DOHH2 (cell line): Measurements from ENCODE around the gene AIG1.

Experiments
- H3F3A ChIP-seq: fragments of 200-600 bp; sonication (generic), shearing (Covaris generic); 2 replicates; pipeline ENCODE4 v1.6.0; 2016; ENCODE audit warnings: antibody characterized with exemption, mild to moderate bottlenecking; ENCODE audit not compliant: control insufficient read depth, insufficient read depth
- H3K27ac ChIP-seq: fragments of 200-600 bp; sonication (generic); 2 replicates; pipeline ENCODE4 v1.5.1; 2014; ENCODE audit warnings: low read depth, mild to moderate bottlenecking, low read length, moderate library complexity
- H3K27me3 ChIP-seq: fragments of 200-600 bp; sonication (generic); 2 replicates; pipeline ENCODE4 v1.6.1; 2014; ENCODE audit warnings: mild to moderate bottlenecking, low read length, mixed read lengths; ENCODE audit not compliant: control insufficient read depth
- H3K36me3 ChIP-seq: fragments of 200-600 bp; sonication (generic); 2 replicates; pipeline ENCODE4 v1.6.1; 2014; ENCODE audit warnings: mild to moderate bottlenecking, low read length, moderate library complexity, mixed read lengths; ENCODE audit not compliant: control insufficient read depth
- H3K4me1 ChIP-seq: fragments of 200-600 bp; sonication (generic); 2 replicates; pipeline ENCODE4 v1.6.1; 2014; ENCODE audit warnings: mild to moderate bottlenecking, low read length, mixed read lengths; ENCODE audit not compliant: control insufficient read depth
- H3K4me2 ChIP-seq: fragments of 200-600 bp; sonication (generic); 2 replicates; pipeline ENCODE4 v1.6.0; 2014; ENCODE audit warnings: mild to moderate bottlenecking, low read length, moderate library complexity
- H3K4me3 ChIP-seq: fragments of 200-600 bp; sonication (generic); 2 replicates; pipeline ENCODE4 v1.5.1; 2014; ENCODE audit warnings: mild to moderate bottlenecking, low read length, mixed read lengths
- H3K79me2 ChIP-seq: fragments of 200-600 bp; sonication (generic); 2 replicates; pipeline ENCODE4 v1.6.1; 2014; ENCODE audit warnings: mild to moderate bottlenecking, low read length, mixed read lengths; ENCODE audit not compliant: control insufficient read depth
- H3K9me2 ChIP-seq: fragments of 200-600 bp; sonication (generic); replicated peaks from 2 replicates; pipeline ENCODE4 v1.6.1; 2014; ENCODE audit warnings: mild to moderate bottlenecking, low read length, mixed read lengths; ENCODE audit not compliant: control insufficient read depth
- H3K9me3 ChIP-seq: fragments of 200-600 bp; sonication (generic); 2 replicates; pipeline ENCODE4 v1.6.1; 2014; ENCODE audit warnings: antibody characterized with exemption, low read length, mixed read lengths; ENCODE audit not compliant: control insufficient read depth, insufficient read depth
- H4K20me1 ChIP-seq: fragments of 200-600 bp; sonication (generic); 2 replicates; pipeline ENCODE4 v1.6.0; 2014; ENCODE audit warnings: low read depth, mild to moderate bottlenecking, antibody characterized with exemption, low read length, moderate library complexity; ENCODE audit not compliant: control insufficient read depth, insufficient read depth
- CTCF ChIP-seq: fragments of 200-600 bp; sonication (generic); IDR thresholded peaks from one replicate; pipeline ENCODE4 v1.5.1; 2014; ENCODE audit warnings: antibody characterized with exemption, mild to moderate bottlenecking, low read depth, low read length; ENCODE audit not compliant: poor library complexity, severe bottlenecking
- EZH2phosphoT487 ChIP-seq: fragments of 200-600 bp; sonication (generic); IDR thresholded peaks from 2 replicates; pipeline ENCODE4 v1.6.1; 2017; ENCODE audit warnings: borderline replicate concordance, mild to moderate bottlenecking, antibody characterized with exemption, low read length, moderate library complexity, mixed read lengths

Gene AIG1

DNA sequence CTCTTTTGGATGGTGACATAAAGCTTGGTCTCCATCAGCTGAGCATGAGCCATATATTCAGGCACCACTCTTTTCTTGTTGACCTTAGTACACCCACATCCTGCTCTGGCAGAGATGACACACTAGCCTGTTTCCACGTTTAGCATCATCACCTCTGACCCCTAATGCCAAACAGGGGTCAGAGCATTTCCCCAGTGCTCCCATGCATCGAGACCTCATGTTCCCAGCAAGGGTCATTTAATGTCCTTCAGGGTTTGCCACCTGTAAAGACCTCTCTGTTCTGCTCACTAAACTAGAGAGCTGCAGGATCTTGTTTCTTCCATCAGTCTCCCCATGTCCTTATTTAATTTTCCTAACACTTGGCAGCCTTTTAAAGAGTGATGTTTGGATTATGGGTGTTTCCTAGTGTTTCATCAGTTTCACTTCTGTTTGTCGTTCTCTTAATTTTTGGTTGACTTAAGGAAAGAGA lies 97.5 kb downstream of the AIG1 start:
- Histone ChIP-seq H3K4me1 (no peaks in the 10 kb centered on the region), H3K4me3 (no peak overlapping the region), H4K20me1 (no peaks in the 10 kb centered on the region), H3K27me3 (no peaks in the 10 kb centered on the region), H3K27ac (no peak overlapping the region), H3K9me3 (no peaks in the 10 kb centered on the region), H3K36me3 (no peaks in the 10 kb centered on the region), H3K4me2 (no peak overlapping the region), H3K9me2 (no peaks in the 10 kb centered on the region), H3K79me2 (no peaks in the 10 kb centered on the region), H3F3A (no peaks in the 10 kb centered on the region)
- TF ChIP-seq CTCF, result no peak
- no peak for TF ChIP-seq EZH2phosphoT487

DNA sequence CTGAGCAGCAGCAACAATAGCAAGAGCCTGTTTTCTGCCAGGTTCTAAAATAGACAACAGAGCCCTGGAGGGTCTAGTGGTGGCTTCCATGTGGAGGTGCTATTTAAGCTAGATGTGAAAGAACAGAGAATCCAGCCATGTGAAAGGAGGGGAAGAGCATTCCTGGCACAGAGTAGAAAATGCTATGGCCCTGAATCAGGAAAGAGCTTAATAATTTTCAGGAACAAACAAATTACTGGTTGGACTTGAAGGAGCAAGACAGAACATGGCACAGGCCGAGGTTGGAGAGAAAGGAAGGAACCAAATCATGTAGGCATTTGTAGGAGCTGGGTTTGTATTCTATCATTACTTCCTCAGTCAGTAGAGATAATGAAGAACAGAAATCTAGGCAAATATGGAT lies 98.3 kb downstream of the AIG1 start:
- no peak overlapping the region for H3K4me2 ChIP-seq
- H3K9me3 ChIP-seq, result no peaks in the 10 kb centered on the region
- no peaks in the 10 kb centered on the region for H3K4me1 ChIP-seq
- H3K79me2 ChIP-seq, result no peaks in the 10 kb centered on the region
- no peaks in the 10 kb centered on the region for H3K27me3 ChIP-seq
- H3K9me2 ChIP-seq, result no peaks in the 10 kb centered on the region
- H4K20me1 ChIP-seq, result no peaks in the 10 kb centered on the region
- no peak overlapping the region for H3K4me3 ChIP-seq
- no peaks in the 10 kb centered on the region for H3F3A ChIP-seq
- H3K27ac ChIP-seq, result no peak overlapping the region
- TF ChIP-seq CTCF (no peak), EZH2phosphoT487 (no peak)
- H3K36me3 ChIP-seq, result no peaks in the 10 kb centered on the region

DNA sequence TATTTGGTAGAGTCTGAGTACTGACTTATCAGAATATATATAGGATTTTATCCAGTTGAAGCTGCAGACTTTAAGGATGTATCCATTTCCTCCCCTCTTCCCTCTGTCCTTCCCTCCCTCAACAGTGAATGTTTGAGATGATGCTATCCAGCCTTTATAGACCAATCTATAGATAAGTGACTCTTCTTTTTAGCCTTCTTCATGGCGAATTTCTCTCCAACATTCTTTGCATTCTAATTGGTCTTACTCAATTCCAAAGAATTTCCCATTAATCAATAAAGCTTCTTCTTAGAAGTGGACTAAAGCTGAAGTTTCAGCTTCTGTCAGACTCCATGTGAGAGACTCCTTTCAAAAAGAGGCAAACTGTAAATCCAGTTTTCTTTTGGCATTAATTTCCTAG lies 99.3 kb downstream of the AIG1 start:
- no peaks in the 10 kb centered on the region for H3K4me1 ChIP-seq
- no peak overlapping the region for H3K4me2 ChIP-seq
- H3K27ac ChIP-seq, result no peak overlapping the region
- no peaks in the 10 kb centered on the region for H3K79me2 ChIP-seq
- no peaks in the 10 kb centered on the region for H3F3A ChIP-seq
- H3K9me2 ChIP-seq, result no peaks in the 10 kb centered on the region
- H3K27me3 ChIP-seq, result no peaks in the 10 kb centered on the region
- no peaks in the 10 kb centered on the region for H3K36me3 ChIP-seq
- H4K20me1 ChIP-seq, result no peaks in the 10 kb centered on the region
- no peak overlapping the region for H3K4me3 ChIP-seq
- H3K9me3 ChIP-seq, result no peaks in the 10 kb centered on the region
- TF ChIP-seq CTCF, result no peak
- TF ChIP-seq EZH2phosphoT487, result no peak
